ENCODE results near the gene CALR. TPM values are rescaled to one million over a fixed set of nuclear protein-coding genes. Genes with fewer than 3 reads are reported as not detected.
"Not testable (repeated sequence)": the region's sequence is repeated elsewhere in the genome, so short reads cannot be mapped to it uniquely, and the experiment has no call there.

The CALR gene
- polyA plus RNA-seq (ENCODE audit: insufficient read length in 4 of 4), result 100 to 1,000 TPM; 715 to 943 (median 905) TPM

GRCh38 chr19:12937927-12938778 lies at the start of gene CALR:
CALR (plus strand) TSS chr19:12938609; CDS start chr19:12938680, 71 bp downstream.
- DNase-seq (ENCODE audit: low read depth in 4 of 4, low spot score in 3 of 4), result peak; percentile 98 to 99 (median 98)

- not testable (repeated sequence) for DNase-seq (ENCODE audit: low read depth in 4 of 4, low spot score in 3 of 4)
Measured at GRCh38 chr19:12890299-12890786, 48.1 kb upstream of the CALR start.

GRCh38 chr19:12890787-12891552 lies 47.4 kb upstream of the CALR start, which contains the start of gene GCDH:
GCDH (plus strand) TSS chr19:12891160; CDS start chr19:12891305, 145 bp downstream.
- peak; percentile 92 to 97 (median 96) for DNase-seq (ENCODE audit: low read depth in 4 of 4, low spot score in 3 of 4)

GRCh38 chr19:12891553-12892021 lies 46.8 kb upstream of the CALR start:
- no peak for DNase-seq (ENCODE audit: low read depth in 4 of 4, low spot score in 3 of 4)

GRCh38 chr19:12893582-12893981 lies 44.8 kb upstream of the CALR start:
- DNase-seq (ENCODE audit: low read depth in 4 of 4, low spot score in 3 of 4), result no peak

- no peak for DNase-seq (ENCODE audit: low read depth in 4 of 4, low spot score in 3 of 4)
Measured at GRCh38 chr19:12896460-12896859, 41.9 kb upstream of the CALR start.

- no peak for DNase-seq (ENCODE audit: low read depth in 4 of 4, low spot score in 3 of 4)
Measured at GRCh38 chr19:12899891-12900518, 38.4 kb upstream of the CALR start.

GRCh38 chr19:12907166-12907565 lies 31.2 kb upstream of the CALR start:
- DNase-seq (ENCODE audit: low read depth in 4 of 4, low spot score in 3 of 4), result no peak

GRCh38 chr19:12912571-12912970 lies 25.8 kb upstream of the CALR start:
- no peak for DNase-seq (ENCODE audit: low read depth in 4 of 4, low spot score in 3 of 4)

- DNase-seq (ENCODE audit: low read depth in 4 of 4, low spot score in 3 of 4), result no peak
Measured at GRCh38 chr19:12913011-12913561, 25.3 kb upstream of the CALR start.

GRCh38 chr19:12913851-12914690 lies 24.3 kb upstream of the CALR start:
- DNase-seq (ENCODE audit: low read depth in 4 of 4, low spot score in 3 of 4), result no peak

GRCh38 chr19:12915860-12916259 lies 22.5 kb upstream of the CALR start:
- DNase-seq (ENCODE audit: low read depth in 4 of 4, low spot score in 3 of 4), result not testable (repeated sequence)

- DNase-seq (ENCODE audit: low read depth in 4 of 4, low spot score in 3 of 4), result no peak
Measured at GRCh38 chr19:12918253-12918652, 20.2 kb upstream of the CALR start.

GRCh38 chr19:12921047-12921446 lies 17.4 kb upstream of the CALR start:
- no peak for DNase-seq (ENCODE audit: low read depth in 4 of 4, low spot score in 3 of 4)

- no peak for DNase-seq (ENCODE audit: low read depth in 4 of 4, low spot score in 3 of 4)
Measured at GRCh38 chr19:12922959-12923358, 15.4 kb upstream of the CALR start.

- no peak for DNase-seq (ENCODE audit: low read depth in 4 of 4, low spot score in 3 of 4)
Measured at GRCh38 chr19:12924621-12925310, 13.6 kb upstream of the CALR start.

GRCh38 chr19:12930002-12930645 lies 8.3 kb upstream of the CALR start:
- no peak for DNase-seq (ENCODE audit: low read depth in 4 of 4, low spot score in 3 of 4)

All from left renal pelvis (tissue), 4 donors.